ENCODE data around the gene CEP170B.
A peak's percentile ranks its signal among the peaks of the same experiment; 100 is the strongest.
"Not testable (repeated sequence)": the region's sequence is repeated elsewhere in the genome, so short reads cannot be mapped to it uniquely, and the experiment has no call there.

CEP170B gene

DNA sequence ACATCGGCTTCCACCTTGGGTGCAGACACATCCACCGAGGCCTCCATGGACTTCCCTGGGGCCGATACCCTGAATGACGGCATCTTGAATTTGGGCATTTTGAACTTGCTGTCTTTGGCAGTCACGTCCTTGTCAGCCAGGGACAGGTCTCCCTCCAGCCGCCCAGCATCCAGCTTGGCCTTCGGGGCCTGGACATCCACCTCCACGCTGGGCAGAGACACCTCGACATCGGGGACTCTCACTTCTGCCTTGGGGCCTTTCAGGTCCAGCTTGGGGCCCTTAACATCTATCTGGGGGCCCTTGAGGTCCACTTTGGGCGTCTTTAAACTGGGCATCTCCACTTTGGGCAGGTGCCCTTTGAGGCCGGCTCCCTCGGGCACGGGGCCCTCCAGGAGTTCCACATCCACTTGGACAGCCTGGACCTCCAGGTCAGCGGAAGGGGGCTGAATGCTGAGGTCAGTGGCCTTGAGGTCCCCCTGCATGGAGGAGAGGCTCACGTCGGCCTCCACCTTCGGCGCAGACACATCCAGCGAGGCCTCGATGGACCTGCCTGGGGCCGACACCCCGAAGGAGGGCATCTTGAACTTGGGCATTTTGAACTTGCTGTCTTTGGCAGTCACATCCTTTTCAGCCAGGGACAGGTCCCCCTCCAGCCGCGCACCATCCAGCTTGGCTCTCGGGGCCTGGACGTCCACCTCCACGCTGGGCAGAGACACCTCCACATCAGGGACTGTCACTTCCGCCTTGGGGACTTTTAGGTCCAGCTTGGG, 79.6 kb downstream of the CEP170B start:
- intact Hi-C loops (cut with DNase I; ENCODE audit: low total_unique reads); H3K4me1 ChIP-seq; H3K4me3 ChIP-seq; H3K9me3 ChIP-seq; H3K27me3 ChIP-seq; H3K27ac ChIP-seq: not testable (repeated sequence)
- peak in 1 of 2 donors; percentile 54 for DNase-seq
- H3K36me3 ChIP-seq = peaks cover 0 to 58% (median 3%) of the 10 kb centered on the region in 3 donors

- H3K4me3 ChIP-seq; H3K9me3 ChIP-seq; intact Hi-C loops (cut with DNase I; ENCODE audit: low total_unique reads); H3K27me3 ChIP-seq; H3K27ac ChIP-seq; H3K4me1 ChIP-seq: not testable (repeated sequence)
- H3K36me3 ChIP-seq = peaks cover 0 to 58% (median 0%) of the 10 kb centered on the region in 3 donors
- DNase-seq = peak in 1 of 2 donors; percentile 53
These were observed 80.2 kb downstream of the CEP170B start for GRCh38 chr14:104945266-104945665.

All from tibial artery (tissue), 4 donors.